ENCODE measurements around the gene IDH3G. TPM values are rescaled to one million over a fixed set of nuclear protein-coding genes. Genes with fewer than 3 reads are reported as not detected.

The IDH3G gene
- total RNA-seq, 1 donor from 2014 or later, result 351 TPM

- peaks cover 4% of the 10 kb centered on the region in 2 donors for H3K36me3 ChIP-seq
- peak overlapping the region; percentile 73 to 79 for H3K27ac ChIP-seq
- H3K4me3 ChIP-seq, result peak overlapping the region in 1 of 2 donors; percentile 48
Observed at GRCh38 chrX:153779891-153780677, 14.1 kb downstream of the IDH3G start.

GRCh38 chrX:153778684-153779101 is 15.5 kb downstream of the IDH3G start:
- Histone ChIP-seq H3K36me3 (peaks cover 0 to 7% of the 10 kb centered on the region in 2 donors), H3K4me3 (no peak overlapping the region), H3K27ac (no peak overlapping the region), H3K27me3 (no peaks in the 10 kb centered on the region), H3K9me3 (no peaks in the 10 kb centered on the region), H3K4me1 (no peaks in the 10 kb centered on the region)
- TF ChIP-seq CTCF (IDR thresholded peaks at IDR 0.05), result no peak
- DNase-seq (ENCODE audit: low spot score in 2 of 2), result no peak
- intact Hi-C loops (cut with DNase I), result no loop called here

More at GRCh38 chrX:153779891-153780677, 14.1 kb downstream of the IDH3G start:
- no peaks in the 10 kb centered on the region for H3K27me3 ChIP-seq
- TF ChIP-seq CTCF (IDR thresholded peaks at IDR 0.05), result no peak
- intact Hi-C loops (cut with DNase I), result no loop called here
- no peaks in the 10 kb centered on the region for H3K4me1 ChIP-seq
- no peak for DNase-seq (ENCODE audit: low spot score in 2 of 2)
- no peaks in the 10 kb centered on the region for H3K9me3 ChIP-seq

GRCh38 chrX:153778181-153778580 is 16.0 kb downstream of the IDH3G start:
- H3K27ac ChIP-seq, result no peak overlapping the region
- H3K9me3 ChIP-seq, result no peaks in the 10 kb centered on the region
- H3K4me3 ChIP-seq, result no peak overlapping the region
- peaks cover 0 to 12% of the 10 kb centered on the region in 2 donors for H3K36me3 ChIP-seq
- DNase-seq (ENCODE audit: low spot score in 2 of 2), result no peak
- TF ChIP-seq CTCF (IDR thresholded peaks at IDR 0.05), result no peak
- intact Hi-C loops (cut with DNase I), result no loop called here
- no peaks in the 10 kb centered on the region for H3K27me3 ChIP-seq
- H3K4me1 ChIP-seq, result no peaks in the 10 kb centered on the region

GRCh38 chrX:153777261-153778090 is 16.7 kb downstream of the IDH3G start:
- Histone ChIP-seq H3K27me3 (no peaks in the 10 kb centered on the region), H3K4me1 (no peaks in the 10 kb centered on the region), H3K9me3 (no peaks in the 10 kb centered on the region), H3K27ac (no peak overlapping the region), H3K36me3 (peaks cover 0 to 13% of the 10 kb centered on the region in 2 donors), H3K4me3 (no peak overlapping the region)
- no peak for TF ChIP-seq CTCF (IDR thresholded peaks at IDR 0.05)
- no peak for DNase-seq (ENCODE audit: low spot score in 2 of 2)
- intact Hi-C loops (cut with DNase I), result no loop called here

GRCh38 chrX:153776611-153777045 is 17.5 kb downstream of the IDH3G start:
- no peak overlapping the region for H3K27ac ChIP-seq
- H3K27me3 ChIP-seq, result no peaks in the 10 kb centered on the region
- H3K9me3 ChIP-seq, result no peaks in the 10 kb centered on the region
- no peak for DNase-seq (ENCODE audit: low spot score in 2 of 2)
- H3K36me3 ChIP-seq, result peaks cover 0 to 13% of the 10 kb centered on the region in 2 donors
- intact Hi-C loops (cut with DNase I), result no loop called here
- no peaks in the 10 kb centered on the region for H3K4me1 ChIP-seq
- H3K4me3 ChIP-seq, result no peak overlapping the region
- no peak for TF ChIP-seq CTCF (IDR thresholded peaks at IDR 0.05)

All from ascending aorta (tissue), 2 donors.